Ishikawa (cell line): ENCODE measurements around the gene TIMM29.

ENCODE experiments used
- CEBPB ChIP-seq: IDR thresholded peaks from 2 replicates; pipeline ENCODE4 v1.6.1; 2012
- CREB1 ChIP-seq: IDR thresholded peaks from 2 replicates; pipeline ENCODE4 v1.6.1; 2012; ENCODE audit warnings: low read depth
- EGR1 ChIP-seq: IDR thresholded peaks from 2 replicates; pipeline ENCODE4 v1.6.1; 2012
- EP300 ChIP-seq: IDR thresholded peaks from 2 replicates; pipeline ENCODE4 v1.6.1; 2012; ENCODE audit warnings: borderline replicate concordance
- FOXM1 ChIP-seq: IDR thresholded peaks from 2 replicates; pipeline ENCODE4 v1.6.1; 2012; ENCODE audit warnings: low read depth, borderline replicate concordance
- NFIC ChIP-seq: IDR thresholded peaks from 2 replicates; pipeline ENCODE4 v1.6.1; 2012
- RAD21 ChIP-seq: IDR thresholded peaks from 2 replicates; pipeline ENCODE4 v1.6.1; 2012; ENCODE audit warnings: low read depth
- TAF1 ChIP-seq: IDR thresholded peaks from 2 replicates; pipeline ENCODE4 v1.6.1; 2012; ENCODE audit warnings: low read depth, mild to moderate bottlenecking
- TCF12 ChIP-seq: IDR thresholded peaks from 2 replicates; pipeline ENCODE4 v1.6.1; 2012; ENCODE audit warnings: low read depth
- TEAD4 ChIP-seq: IDR thresholded peaks from 2 replicates; pipeline ENCODE4 v1.6.1; 2012
- YY1 ChIP-seq: IDR thresholded peaks from 2 replicates; pipeline ENCODE4 v1.6.1; 2012; ENCODE audit warnings: low read depth
- ZBTB7A ChIP-seq: IDR thresholded peaks from 2 replicates; pipeline ENCODE4 v1.6.1; 2012; ENCODE audit warnings: low read depth
- TF ChIP-seq, protein P1 (sequence below): IDR thresholded peaks from 2 replicates; pipeline ENCODE4 v1.6.1; 2012
- TF ChIP-seq, protein P2 (sequence below): IDR thresholded peaks from 2 replicates; pipeline ENCODE4 v1.6.1; 2012; ENCODE audit warnings: low read depth, mild to moderate bottlenecking
- TF ChIP-seq, protein P3 (sequence below): IDR thresholded peaks from 2 replicates; pipeline ENCODE4 v1.6.1; 2012

Gene TIMM29

DNA sequence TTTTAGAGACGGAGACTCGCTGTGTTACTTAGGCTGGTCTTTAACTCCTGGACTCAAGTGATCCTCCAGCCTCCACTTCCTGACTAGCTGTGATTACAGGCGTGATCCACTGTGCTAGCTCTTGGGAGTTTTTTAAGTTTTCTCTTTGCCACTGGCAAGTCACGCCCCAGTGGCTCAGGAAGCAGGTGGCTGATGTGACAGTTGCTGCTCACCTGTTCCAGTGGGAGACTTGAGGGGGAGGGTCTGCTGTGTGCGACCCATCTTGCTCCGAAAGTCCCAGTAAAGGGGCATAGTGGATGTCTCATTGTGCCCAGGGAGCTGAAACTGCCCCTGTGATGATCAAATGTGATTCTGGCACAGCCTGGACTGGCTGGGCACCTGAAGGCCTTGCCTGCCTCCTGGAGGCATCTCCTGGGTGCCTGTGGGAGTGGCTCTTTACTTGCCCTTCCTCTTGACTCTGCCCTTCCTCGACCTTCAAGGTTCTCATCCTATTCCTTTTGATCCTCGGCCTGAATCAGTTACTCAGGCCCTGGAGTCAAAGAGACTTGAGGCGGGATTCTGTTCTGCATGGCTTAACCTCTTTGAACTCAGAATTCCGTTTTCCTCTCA lies 40.0 kb downstream of the TIMM29 start:
- TF ChIP-seq, protein P1, sequence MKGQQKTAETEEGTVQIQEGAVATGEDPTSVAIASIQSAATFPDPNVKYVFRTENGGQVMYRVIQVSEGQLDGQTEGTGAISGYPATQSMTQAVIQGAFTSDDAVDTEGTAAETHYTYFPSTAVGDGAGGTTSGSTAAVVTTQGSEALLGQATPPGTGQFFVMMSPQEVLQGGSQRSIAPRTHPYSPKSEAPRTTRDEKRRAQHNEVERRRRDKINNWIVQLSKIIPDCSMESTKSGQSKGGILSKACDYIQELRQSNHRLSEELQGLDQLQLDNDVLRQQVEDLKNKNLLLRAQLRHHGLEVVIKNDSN, result no peak
- TF ChIP-seq TAF1 (no peak), TEAD4 (no peak), RAD21 (peak; percentile 19; the same call in 1 of the 2 replicates)
- TF ChIP-seq, protein P2, sequence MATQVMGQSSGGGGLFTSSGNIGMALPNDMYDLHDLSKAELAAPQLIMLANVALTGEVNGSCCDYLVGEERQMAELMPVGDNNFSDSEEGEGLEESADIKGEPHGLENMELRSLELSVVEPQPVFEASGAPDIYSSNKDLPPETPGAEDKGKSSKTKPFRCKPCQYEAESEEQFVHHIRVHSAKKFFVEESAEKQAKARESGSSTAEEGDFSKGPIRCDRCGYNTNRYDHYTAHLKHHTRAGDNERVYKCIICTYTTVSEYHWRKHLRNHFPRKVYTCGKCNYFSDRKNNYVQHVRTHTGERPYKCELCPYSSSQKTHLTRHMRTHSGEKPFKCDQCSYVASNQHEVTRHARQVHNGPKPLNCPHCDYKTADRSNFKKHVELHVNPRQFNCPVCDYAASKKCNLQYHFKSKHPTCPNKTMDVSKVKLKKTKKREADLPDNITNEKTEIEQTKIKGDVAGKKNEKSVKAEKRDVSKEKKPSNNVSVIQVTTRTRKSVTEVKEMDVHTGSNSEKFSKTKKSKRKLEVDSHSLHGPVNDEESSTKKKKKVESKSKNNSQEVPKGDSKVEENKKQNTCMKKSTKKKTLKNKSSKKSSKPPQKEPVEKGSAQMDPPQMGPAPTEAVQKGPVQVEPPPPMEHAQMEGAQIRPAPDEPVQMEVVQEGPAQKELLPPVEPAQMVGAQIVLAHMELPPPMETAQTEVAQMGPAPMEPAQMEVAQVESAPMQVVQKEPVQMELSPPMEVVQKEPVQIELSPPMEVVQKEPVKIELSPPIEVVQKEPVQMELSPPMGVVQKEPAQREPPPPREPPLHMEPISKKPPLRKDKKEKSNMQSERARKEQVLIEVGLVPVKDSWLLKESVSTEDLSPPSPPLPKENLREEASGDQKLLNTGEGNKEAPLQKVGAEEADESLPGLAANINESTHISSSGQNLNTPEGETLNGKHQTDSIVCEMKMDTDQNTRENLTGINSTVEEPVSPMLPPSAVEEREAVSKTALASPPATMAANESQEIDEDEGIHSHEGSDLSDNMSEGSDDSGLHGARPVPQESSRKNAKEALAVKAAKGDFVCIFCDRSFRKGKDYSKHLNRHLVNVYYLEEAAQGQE, result no peak
- TF ChIP-seq, protein P3, sequence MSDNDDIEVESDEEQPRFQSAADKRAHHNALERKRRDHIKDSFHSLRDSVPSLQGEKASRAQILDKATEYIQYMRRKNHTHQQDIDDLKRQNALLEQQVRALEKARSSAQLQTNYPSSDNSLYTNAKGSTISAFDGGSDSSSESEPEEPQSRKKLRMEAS, result 0 out of 2 replicates have a peak, but pooled peaks have one; percentile 29

DNA sequence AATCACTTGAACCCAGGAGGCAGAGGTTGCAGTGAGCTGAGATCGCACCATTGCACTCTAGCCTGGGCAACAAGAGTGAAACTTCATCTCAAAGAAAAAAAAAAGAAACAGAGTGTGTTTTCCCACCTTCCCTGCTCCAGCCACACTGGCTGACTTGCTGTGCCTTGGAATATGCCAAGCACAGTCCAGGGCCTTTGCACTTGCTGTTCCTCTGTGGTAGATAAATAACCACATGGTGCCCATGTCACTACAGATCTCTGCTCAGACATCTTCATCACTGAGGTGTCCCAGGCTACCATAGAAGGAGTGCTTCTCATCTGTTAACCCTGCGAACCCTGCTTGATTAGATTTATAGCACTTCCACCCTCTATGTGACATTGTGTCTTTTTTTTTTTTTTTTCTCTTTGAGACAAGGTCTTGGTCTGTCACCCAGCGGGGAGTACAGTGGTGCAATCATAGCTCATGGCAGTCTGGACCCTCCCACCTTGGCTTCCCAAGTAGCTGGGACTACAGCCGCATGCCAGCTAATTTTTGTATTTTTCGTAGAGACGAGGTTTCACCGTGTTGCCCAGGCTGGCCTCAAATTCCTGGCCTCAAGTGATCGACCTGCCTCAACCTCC lies 42.6 kb downstream of the TIMM29 start:
- TF ChIP-seq YY1, result no peak
- TF ChIP-seq RAD21, result no peak
- no peak for TF ChIP-seq CEBPB
- no peak for TF ChIP-seq CREB1
- no peak for TF ChIP-seq TCF12
- no peak for TF ChIP-seq EGR1
- TF ChIP-seq, protein P2, result no peak
- no peak for TF ChIP-seq NFIC
- no peak for TF ChIP-seq FOXM1
- TF ChIP-seq, protein P3, result no peak
- TF ChIP-seq EP300, result no peak
- TF ChIP-seq TEAD4, result no peak
- TF ChIP-seq, protein P1, result no peak
- no peak for TF ChIP-seq TAF1
- no peak for TF ChIP-seq ZBTB7A

DNA sequence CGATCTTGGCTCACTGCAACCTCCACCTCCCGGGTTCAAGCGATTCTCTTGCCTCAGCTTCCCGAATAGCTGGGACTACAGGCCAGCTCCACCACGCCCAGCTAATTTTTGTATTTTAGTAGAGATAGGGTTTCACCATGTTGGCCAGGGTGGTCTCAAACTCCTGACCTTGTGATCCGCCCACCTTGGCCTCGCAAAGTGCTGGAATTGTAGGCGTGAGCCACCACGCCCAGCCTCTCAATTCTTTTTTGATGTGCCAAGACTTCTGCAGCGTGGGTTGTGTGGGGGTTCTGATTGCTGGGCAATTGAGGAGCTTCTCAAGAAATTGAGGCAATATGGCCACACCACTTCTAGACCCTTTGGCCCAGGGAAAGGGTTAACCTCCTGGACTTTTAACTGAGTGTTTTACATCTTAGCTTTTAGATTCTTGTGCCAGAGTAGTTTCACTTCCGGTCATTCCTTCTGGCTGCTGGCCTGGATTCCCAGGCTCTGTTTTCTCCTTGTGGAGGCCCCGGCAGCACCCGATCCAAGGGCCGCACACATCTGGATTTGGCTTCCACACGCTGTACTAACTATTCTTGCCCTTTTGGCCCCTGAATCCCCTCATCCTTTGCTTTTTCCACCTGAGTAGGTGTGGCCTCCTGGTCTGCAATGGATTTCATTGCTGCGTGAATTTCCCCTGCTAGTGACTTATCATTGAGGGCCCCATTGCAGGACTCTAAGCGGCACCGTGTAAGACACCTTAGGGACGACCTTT lies 46.9 kb downstream of the TIMM29 start:
- TF ChIP-seq, protein P2, result no peak
- peak; percentile 54; the same call in 1 of the 2 replicates for TF ChIP-seq NFIC

DNA sequence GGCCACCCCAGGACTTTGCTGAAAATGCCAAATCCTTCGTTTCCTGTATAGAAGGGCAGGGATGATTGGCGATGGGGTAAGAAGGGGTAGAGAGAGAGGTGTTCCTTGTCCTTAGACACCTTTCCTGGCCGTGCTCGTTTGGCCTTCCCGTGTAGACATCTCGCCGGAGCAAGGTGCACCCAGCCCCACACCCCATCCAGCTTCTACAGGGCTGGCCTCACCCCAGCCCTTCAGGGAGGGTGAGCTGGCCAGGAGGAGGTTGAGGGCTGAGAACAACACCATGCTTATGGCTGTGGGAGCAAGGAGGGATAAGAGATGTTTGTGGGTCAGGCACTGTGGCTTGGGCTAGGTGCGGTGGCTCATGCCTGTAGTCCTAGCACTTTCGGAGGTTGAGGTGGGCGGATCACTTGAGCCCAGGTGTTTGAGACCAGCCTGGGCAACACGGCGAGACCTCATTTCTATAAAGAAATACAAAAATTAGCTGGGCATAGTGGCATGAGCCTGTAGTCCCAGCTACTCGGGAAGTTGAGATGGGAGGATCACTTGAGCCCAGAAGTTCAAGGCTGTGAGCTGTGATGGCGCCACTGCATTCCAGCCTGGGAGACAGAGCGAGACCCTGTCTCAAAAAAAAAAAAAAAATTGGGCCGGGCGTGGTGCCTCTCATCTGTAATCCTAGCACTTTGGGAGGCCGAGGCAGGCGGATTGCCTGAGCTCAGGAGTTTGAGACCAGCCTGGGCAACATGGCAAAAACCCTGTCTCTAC lies 47.7 kb downstream of the TIMM29 start:
- TF ChIP-seq NFIC (no peak), CEBPB (no peak), CREB1 (no peak), TEAD4 (no peak), TCF12 (no peak), EP300 (no peak), YY1 (no peak), FOXM1 (no peak), ZBTB7A (no peak), RAD21 (no peak), EGR1 (no peak), TAF1 (no peak)
- TF ChIP-seq, protein P2, result no peak
- TF ChIP-seq, protein P3, result no peak
- TF ChIP-seq, protein P1, result no peak
